Cardiac muscle cell (in vitro differentiated cells and primary cell): ENCODE measurements around the gene TGFA. TPM values are rescaled to one million over a fixed set of nuclear protein-coding genes. Genes with fewer than 3 reads are reported as not detected.

Experiments used
- DNase-seq, 2 donors: peaks; one replicate each; pipeline versions ENCODE4 v3.0.0 to v3.0.0-alpha.2; 2010 to 2017; ENCODE audit warnings: low read depth in 1 of 2, low spot score in 1 of 2
- H3K27ac ChIP-seq: fragments of 200-600 bp; sonication (generic); 2 replicates; pipeline ENCODE4 v1.5.1; 2016
- H3K27me3 ChIP-seq: fragments of 200-600 bp; sonication (generic); 2 replicates; pipeline ENCODE4 v1.6.0; 2016; ENCODE audit warnings: control low read depth
- H3K36me3 ChIP-seq: fragments of 200-600 bp; sonication (generic); 2 replicates; pipeline ENCODE4 v1.5.1; 2016; ENCODE audit warnings: control low read depth
- H3K4me1 ChIP-seq: fragments of 200-600 bp; sonication (generic); 2 replicates; pipeline ENCODE4 v1.8.1; 2017; ENCODE audit warnings: low read depth, mild to moderate bottlenecking, mixed run types
- H3K4me3 ChIP-seq: fragments of 200-600 bp; sonication (generic); 2 replicates; pipeline ENCODE4 v1.5.1; 2016; ENCODE audit warnings: mild to moderate bottlenecking
- H3K9me3 ChIP-seq: fragments of 200-600 bp; sonication (generic); 2 replicates; pipeline ENCODE4 v1.5.1; 2017; ENCODE audit warnings: low read depth, mild to moderate bottlenecking, control low read depth
- polyA plus RNA-seq: library from polyadenylated mRNA; unstranded; fragments of >200 nt; fragmentation: Nextera tagmentation; extraction: Ambion mirVana; gene quantifications from 2 replicates; pipeline ENCODE4 v1.2.1, GENCODE V29; 2016
- total RNA-seq: library from RNA; depleted of rRNA; stranded (reverse); fragments of >200 nt; gene quantifications from 2 replicates; pipeline ENCODE4 v1.2.3, GENCODE V29; 2016
- TF ChIP-seq, protein P1 (sequence below): IDR thresholded peaks from 2 replicates; pipeline ENCODE4 v1.5.1; 2012; ENCODE audit warnings: low read depth, mild to moderate bottlenecking, low read length

Gene TGFA
- total and polyA plus RNA-seq, 2 experiments from 2014 or later = 4.6 TPM; not detected in 1

DNA sequence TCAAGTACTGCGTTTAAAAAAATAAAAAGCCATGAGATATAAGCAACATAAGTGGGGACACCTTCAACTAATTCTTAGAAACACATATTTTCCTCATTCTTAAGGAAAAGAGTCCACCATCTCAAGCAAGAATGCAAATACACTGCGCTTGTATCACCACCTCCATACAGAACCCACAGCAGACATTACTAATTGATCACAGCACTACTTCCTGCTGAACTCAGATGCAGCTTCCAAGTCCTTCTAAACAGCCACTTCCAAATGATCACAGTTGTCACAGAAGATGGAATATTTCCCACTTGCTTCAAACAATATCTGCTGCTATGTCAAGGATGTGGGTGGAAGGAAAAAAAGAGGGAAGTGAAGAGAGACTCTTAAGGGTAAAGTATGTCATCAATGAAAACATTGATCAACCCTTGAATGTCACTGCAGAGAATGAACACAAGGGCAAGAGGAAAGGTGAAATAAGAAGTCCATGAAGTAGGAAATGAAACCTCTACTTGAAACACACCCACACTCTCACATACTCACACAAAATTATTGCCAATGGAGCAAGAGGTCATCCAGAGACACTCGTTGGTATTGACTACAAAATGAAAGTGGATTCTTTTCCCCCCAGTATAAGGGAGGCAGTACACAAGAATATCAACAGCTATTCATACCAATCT lies 22.1 kb downstream of the TGFA start:
- Histone ChIP-seq H3K4me3 (no peak overlapping the region), H3K27ac (no peak overlapping the region), H3K27me3 (no peaks in the 10 kb centered on the region), H3K4me1 (peaks cover 15% of the 10 kb centered on the region), H3K36me3 (no peaks in the 10 kb centered on the region), H3K9me3 (no peaks in the 10 kb centered on the region)
- no peak for DNase-seq
- TF ChIP-seq, protein P1, sequence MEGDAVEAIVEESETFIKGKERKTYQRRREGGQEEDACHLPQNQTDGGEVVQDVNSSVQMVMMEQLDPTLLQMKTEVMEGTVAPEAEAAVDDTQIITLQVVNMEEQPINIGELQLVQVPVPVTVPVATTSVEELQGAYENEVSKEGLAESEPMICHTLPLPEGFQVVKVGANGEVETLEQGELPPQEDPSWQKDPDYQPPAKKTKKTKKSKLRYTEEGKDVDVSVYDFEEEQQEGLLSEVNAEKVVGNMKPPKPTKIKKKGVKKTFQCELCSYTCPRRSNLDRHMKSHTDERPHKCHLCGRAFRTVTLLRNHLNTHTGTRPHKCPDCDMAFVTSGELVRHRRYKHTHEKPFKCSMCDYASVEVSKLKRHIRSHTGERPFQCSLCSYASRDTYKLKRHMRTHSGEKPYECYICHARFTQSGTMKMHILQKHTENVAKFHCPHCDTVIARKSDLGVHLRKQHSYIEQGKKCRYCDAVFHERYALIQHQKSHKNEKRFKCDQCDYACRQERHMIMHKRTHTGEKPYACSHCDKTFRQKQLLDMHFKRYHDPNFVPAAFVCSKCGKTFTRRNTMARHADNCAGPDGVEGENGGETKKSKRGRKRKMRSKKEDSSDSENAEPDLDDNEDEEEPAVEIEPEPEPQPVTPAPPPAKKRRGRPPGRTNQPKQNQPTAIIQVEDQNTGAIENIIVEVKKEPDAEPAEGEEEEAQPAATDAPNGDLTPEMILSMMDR = no peak

DNA sequence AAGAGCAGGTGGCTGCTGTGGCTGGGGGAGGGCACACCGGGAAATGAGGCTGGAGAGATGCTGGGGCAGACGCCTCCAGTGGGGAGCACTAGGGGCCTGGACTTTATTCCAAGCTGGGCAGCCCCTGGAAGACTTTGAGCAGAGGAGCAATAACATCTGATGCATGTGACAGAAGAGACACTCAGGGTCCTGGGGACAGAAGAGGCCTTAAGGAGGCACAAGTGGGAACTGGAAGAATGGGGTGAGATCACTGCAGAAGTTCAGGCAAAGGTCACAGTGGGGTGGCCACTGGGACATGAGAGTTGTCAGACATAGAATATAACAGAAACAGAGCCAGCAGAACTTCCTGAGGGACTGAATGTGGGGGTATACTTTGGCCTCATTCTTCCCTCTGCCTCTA lies 24.0 kb downstream of the TGFA start:
- Histone ChIP-seq H3K9me3 (no peaks in the 10 kb centered on the region), H3K36me3 (no peaks in the 10 kb centered on the region), H3K4me3 (no peak overlapping the region), H3K4me1 (peaks cover 14% of the 10 kb centered on the region), H3K27me3 (no peaks in the 10 kb centered on the region), H3K27ac (no peak overlapping the region)
- TF ChIP-seq, protein P1 = no peak
- no peak for DNase-seq

DNA sequence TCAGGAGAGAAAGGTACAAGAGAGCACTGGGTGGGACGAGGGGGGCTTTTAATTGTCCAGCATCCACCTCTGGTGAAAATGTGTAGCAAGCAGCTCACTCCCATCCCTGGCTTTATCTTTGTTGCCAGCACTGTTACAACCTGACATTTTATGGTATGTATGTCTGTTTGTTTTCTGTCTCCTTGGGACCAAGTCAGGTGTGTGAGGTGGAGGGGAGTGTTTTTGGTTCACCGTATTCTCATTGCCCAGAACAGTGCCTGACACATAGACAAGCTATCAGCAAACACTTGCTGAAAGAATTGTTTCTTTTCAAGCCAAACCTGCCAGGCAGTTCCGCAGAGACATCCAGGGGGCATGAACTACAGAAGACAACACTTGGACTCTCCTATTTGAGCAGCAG lies 24.7 kb downstream of the TGFA start:
- H3K27me3 ChIP-seq = no peaks in the 10 kb centered on the region
- H3K36me3 ChIP-seq = no peaks in the 10 kb centered on the region
- H3K4me3 ChIP-seq = no peak overlapping the region
- H3K9me3 ChIP-seq = no peaks in the 10 kb centered on the region
- peaks cover 7% of the 10 kb centered on the region for H3K4me1 ChIP-seq
- H3K27ac ChIP-seq = no peak overlapping the region
- DNase-seq = no peak
- TF ChIP-seq, protein P1 = no peak

DNA sequence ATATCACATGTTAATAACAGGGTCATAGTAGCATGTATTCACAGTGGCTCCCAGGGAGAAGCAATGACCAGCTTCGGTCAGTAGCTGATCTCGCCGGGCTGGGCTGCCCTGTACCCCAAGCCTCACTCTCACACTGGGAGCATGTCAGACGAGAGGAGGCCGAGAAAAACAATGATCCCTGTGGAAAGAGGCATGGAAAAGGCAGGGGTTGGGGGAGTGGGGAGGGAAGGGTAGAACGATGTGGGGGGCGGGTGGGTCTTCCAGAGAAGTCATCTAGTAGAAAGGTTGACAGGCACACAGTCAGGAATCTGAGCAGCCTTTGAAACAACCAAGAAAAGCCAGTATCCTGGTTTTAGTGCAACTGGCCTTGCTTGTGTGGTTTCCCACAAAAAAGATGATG lies 25.4 kb downstream of the TGFA start:
- DNase-seq = no peak
- Histone ChIP-seq H3K27ac (no peak overlapping the region), H3K9me3 (no peaks in the 10 kb centered on the region), H3K4me3 (no peak overlapping the region), H3K4me1 (peaks cover under 1% of the 10 kb centered on the region), H3K36me3 (no peaks in the 10 kb centered on the region), H3K27me3 (no peaks in the 10 kb centered on the region)
- TF ChIP-seq, protein P1 = no peak

DNA sequence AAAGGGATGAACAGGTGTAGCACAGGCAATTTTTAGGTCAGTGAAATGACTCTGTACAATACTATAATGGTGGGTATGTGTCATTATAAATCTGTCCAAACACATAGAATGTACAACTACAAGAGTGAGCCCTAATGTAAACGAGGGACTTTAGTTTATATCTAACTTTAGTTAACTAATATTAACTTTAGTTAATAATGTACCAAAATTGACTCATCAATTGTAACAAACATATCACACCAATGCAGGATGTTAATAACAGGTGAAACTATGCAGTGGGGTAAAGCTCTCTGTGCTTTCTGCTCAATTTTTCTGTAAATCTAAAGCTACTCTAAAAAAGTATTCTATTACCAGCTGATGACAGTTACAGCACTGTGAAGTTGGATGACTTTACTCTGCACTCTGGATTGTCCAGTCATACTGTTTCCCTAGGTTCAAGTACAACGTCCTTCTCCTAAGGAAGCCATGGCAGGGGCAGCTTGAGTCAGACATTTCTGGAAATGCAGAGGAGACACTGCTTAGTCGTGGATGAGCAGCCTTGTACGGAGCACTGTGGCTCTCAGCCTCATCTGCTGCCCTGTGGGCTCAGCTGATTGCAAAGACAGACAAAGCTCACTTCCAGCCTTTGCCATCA lies 26.1 kb downstream of the TGFA start:
- TF ChIP-seq, protein P1 = no peak
- Histone ChIP-seq H3K36me3 (no peaks in the 10 kb centered on the region), H3K4me3 (no peak overlapping the region), H3K27ac (no peak overlapping the region), H3K27me3 (no peaks in the 10 kb centered on the region), H3K4me1 (no peaks in the 10 kb centered on the region), H3K9me3 (no peaks in the 10 kb centered on the region)
- no peak for DNase-seq
